PC-9 (cell line): ENCODE data around the gene B3GNT2.

Source experiments
- EZH2 ChIP-seq: fragments of 200-600 bp; sonication (generic); IDR thresholded peaks from 2 replicates; pipeline ENCODE4 v1.8.0; 2017; ENCODE audit warnings: antibody characterized with exemption, low read depth
- TF ChIP-seq, protein P1 (sequence below): fragments of 200-600 bp; sonication (generic); conservative IDR thresholded peaks from 2 replicates; pipeline ENCODE4 v1.6.1; 2017; ENCODE audit warnings: mixed run types, antibody characterized with exemption, mild to moderate bottlenecking, moderate library complexity

DNA sequence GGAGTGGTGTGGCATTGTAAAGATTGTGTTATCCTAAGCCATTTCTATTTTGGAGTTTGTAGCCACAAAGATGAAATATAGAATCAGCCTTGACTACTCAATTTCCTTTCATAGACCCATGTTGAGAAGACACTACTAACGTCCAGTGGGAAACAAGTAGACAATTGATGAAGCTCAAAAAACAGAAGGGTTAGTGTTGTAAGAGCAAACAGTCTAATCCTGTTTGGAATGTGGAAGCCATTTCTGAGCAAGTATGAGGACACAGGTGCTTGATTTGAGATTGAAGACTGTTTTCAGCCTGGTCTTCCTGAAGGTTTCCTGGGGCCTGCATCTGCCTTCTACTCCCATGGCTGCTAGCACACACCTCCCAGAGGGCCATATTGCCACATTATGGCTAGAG is 29.1 kb downstream of the B3GNT2 start:
- TF ChIP-seq, protein P1, sequence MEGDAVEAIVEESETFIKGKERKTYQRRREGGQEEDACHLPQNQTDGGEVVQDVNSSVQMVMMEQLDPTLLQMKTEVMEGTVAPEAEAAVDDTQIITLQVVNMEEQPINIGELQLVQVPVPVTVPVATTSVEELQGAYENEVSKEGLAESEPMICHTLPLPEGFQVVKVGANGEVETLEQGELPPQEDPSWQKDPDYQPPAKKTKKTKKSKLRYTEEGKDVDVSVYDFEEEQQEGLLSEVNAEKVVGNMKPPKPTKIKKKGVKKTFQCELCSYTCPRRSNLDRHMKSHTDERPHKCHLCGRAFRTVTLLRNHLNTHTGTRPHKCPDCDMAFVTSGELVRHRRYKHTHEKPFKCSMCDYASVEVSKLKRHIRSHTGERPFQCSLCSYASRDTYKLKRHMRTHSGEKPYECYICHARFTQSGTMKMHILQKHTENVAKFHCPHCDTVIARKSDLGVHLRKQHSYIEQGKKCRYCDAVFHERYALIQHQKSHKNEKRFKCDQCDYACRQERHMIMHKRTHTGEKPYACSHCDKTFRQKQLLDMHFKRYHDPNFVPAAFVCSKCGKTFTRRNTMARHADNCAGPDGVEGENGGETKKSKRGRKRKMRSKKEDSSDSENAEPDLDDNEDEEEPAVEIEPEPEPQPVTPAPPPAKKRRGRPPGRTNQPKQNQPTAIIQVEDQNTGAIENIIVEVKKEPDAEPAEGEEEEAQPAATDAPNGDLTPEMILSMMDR = no peak
- TF ChIP-seq EZH2 = no peak
